Adrenal gland (tissue), 12 donors: ENCODE results near the gene PTTG2. TPM values are rescaled to one million over a fixed set of nuclear protein-coding genes. Genes with fewer than 3 reads are reported as not detected.
A peak's percentile ranks its signal among the peaks of the same experiment; 100 is the strongest.

ENCODE experiments used
- DNase-seq, 7 donors: peaks; one replicate each; pipeline ENCODE4 v3.0.0-alpha.2; 2019 to 2020
- H3K27ac ChIP-seq, 5 donors: fragments of 200-600 bp; sonication (generic) in 4 of 5; 1 replicate in 3 of 5; 2 replicates in 2 of 5; pipeline versions ENCODE4 v1.5.1 to v1.8.0; 2016 to 2020; ENCODE audit warnings: mild to moderate bottlenecking in 1 of 5
- H3K27me3 ChIP-seq: fragments of 200-600 bp; 2 replicates; pipeline ENCODE4 v1.8.0; 2021
- H3K36me3 ChIP-seq, 2 donors: fragments of 200-600 bp; replicated peaks in 1 of 2; 1 replicate in 1 of 2; 2 replicates in 1 of 2; pipeline versions ENCODE4 v1.5.1 to v1.8.0; 2018 to 2022
- H3K4me1 ChIP-seq, 2 donors: fragments of 200-600 bp; replicated peaks in 1 of 2; 1 replicate in 1 of 2; 2 replicates in 1 of 2; pipeline versions ENCODE4 v1.5.1 to v1.8.0; 2018 to 2021
- H3K4me3 ChIP-seq, 4 donors: fragments of 200-600 bp; sonication (generic) in 3 of 4; one replicate each; pipeline ENCODE4 v1.5.1; 2016 to 2018
- H3K9me3 ChIP-seq, 3 donors: fragments of 200-600 bp; sonication (generic) in 1 of 3; replicated peaks in 1 of 3; 1 replicate in 2 of 3; 2 replicates in 1 of 3; pipeline versions ENCODE4 v1.5.1 to v1.8.0; 2016 to 2021
- CTCF ChIP-seq, 6 experiments: fragments of 450-650 bp in 4 of 6; fragments of 200-600 bp in 2 of 6; sonication (generic) in 1 of 6; IDR thresholded peaks; 1 replicate in 5 of 6; 2 replicates in 1 of 6; pipeline versions ENCODE4 v1.5.1 to v1.8.0; 2016 to 2021; ENCODE audit warnings: antibody characterized with exemption in 6 of 6, mild to moderate bottlenecking in 2 of 6, moderate library complexity in 1 of 6
- POLR2A ChIP-seq, 2 donors: fragments of 450-650 bp; IDR thresholded peaks; one replicate each; pipeline ENCODE4 v1.6.1; 2017; ENCODE audit warnings: antibody characterized with exemption in 2 of 2, mild to moderate bottlenecking in 2 of 2, moderate library complexity in 1 of 2
- WGBS, 4 donors: extraction: QIAGEN DNeasy Blood & Tissue Kit in 2 of 4; methylation state at CpG; one replicate each; pipeline versions ENCODE4 v1.1.5 to v1.1.7; 2013 to 2017; 5-methylcytosine and 5-hydroxymethylcytosine counted together
- intact Hi-C, 2 donors: fragments of 100-400 bp; cut with DNase I; formaldehyde crosslinking; loops; one replicate each; pipeline versions ENCODE4 v1.14.1 to v1.15.0; 2022 to 2023
- polyA plus RNA-seq, 3 donors: library from polyadenylated mRNA; stranded (reverse); fragments of 200-250 nt in 2 of 3; fragments of 350-450 nt in 1 of 3; fragmentation: Illumina TruSeq in 1 of 3; extraction: RNeasy Lipid Tissue Mini Kit (QIAGEN cat#74804) in 1 of 3; gene quantifications; one replicate each; pipeline ENCODE4 v1.2.3, GENCODE V29; 2013 to 2014
- total RNA-seq, 9 donors: library from RNA; depleted of rRNA in 4 of 9; stranded (reverse); fragments of >200 nt in 4 of 9; fragments of 120-200 nt in 1 of 9; fragmentation: NEBNext Ultra II Directional in 1 of 9; extraction: Animal tissue kit (Norgen Biotek cat#: 25700) in 1 of 9; gene quantifications; one replicate each; pipeline versions ENCODE4 v1.1.0 to v1.2.4, GENCODE V29; 2013 to 2023
- donor health status: healthy with polysubstance abuse.
- donor health status: Bipolar disorder and iron deficiency.
- donor health status: DM: yes; HTN: yes; CAD: no.
- donor health status: DM: no; HTN: no; CAD: no.
- donor health status: DM: no; HTN: no; CAD: no.
- donor health status: DM: yes; HTN: yes; CAD: no.

PTTG2 gene
- total and polyA plus RNA-seq, 12 donors, result 0.13 to 1.2 (median 0.32) TPM; not detected in 7

- TF ChIP-seq POLR2A (IDR thresholded peaks at IDR 0.05) (no peak), CTCF (IDR thresholded peaks at IDR 0.05) (no peak)
- H3K4me3 ChIP-seq, result no peak overlapping the region
- WGBS, 4 donors, result 86 to 92% (median 89%) methylated on average over 5 of the region's 5 CpGs
- H3K9me3 ChIP-seq, result no peaks in the 10 kb centered on the region
- H3K4me1 ChIP-seq, result no peaks in the 10 kb centered on the region
- no peaks in the 10 kb centered on the region for H3K36me3 ChIP-seq
- intact Hi-C loops, result no loop called here
- H3K27ac ChIP-seq, result no peak overlapping the region
- no peak for DNase-seq
- no peaks in the 10 kb centered on the region for H3K27me3 ChIP-seq
These were observed 28.5 kb downstream of the PTTG2 start for GRCh38 chr4:37988670-37989069.

- no peaks in the 10 kb centered on the region for H3K9me3 ChIP-seq
- H3K27ac ChIP-seq, result peak overlapping the region in 2 of 5 donors; percentile 48 to 53
- 65 to 75% (median 71%) methylated on average over 8 of the region's 8 CpGs for WGBS, 4 donors
- H3K36me3 ChIP-seq, result no peaks in the 10 kb centered on the region
- TF ChIP-seq POLR2A (IDR thresholded peaks at IDR 0.05) (no peak), CTCF (IDR thresholded peaks at IDR 0.05) (no peak)
- no peak overlapping the region for H3K4me3 ChIP-seq
- intact Hi-C loops, result no loop called here
- DNase-seq, result no peak
- H3K27me3 ChIP-seq, result no peaks in the 10 kb centered on the region
- peaks cover 0 to 4% of the 10 kb centered on the region in 2 donors for H3K4me1 ChIP-seq
These were observed 29.4 kb downstream of the PTTG2 start for GRCh38 chr4:37989398-37990260.

- Histone ChIP-seq H3K27me3 (no peaks in the 10 kb centered on the region), H3K9me3 (no peaks in the 10 kb centered on the region), H3K4me1 (peaks cover 0 to 9% of the 10 kb centered on the region in 2 donors), H3K27ac (peak overlapping the region in 2 of 5 donors; percentile 23 to 32), H3K36me3 (no peaks in the 10 kb centered on the region), H3K4me3 (no peak overlapping the region)
- TF ChIP-seq CTCF (IDR thresholded peaks at IDR 0.05), result no peak
- no peak for TF ChIP-seq POLR2A (IDR thresholded peaks at IDR 0.05)
- WGBS, 4 donors, result 86 to 91% (median 90%) methylated on average over 5 of the region's 5 CpGs
- intact Hi-C loops, result no loop called here
- no peak for DNase-seq
These were observed 30.6 kb downstream of the PTTG2 start for GRCh38 chr4:37990731-37991245.

- no peak overlapping the region for H3K4me3 ChIP-seq
- H3K9me3 ChIP-seq, result no peaks in the 10 kb centered on the region
- intact Hi-C loops, result no loop called here
- H3K27ac ChIP-seq, result no peak overlapping the region
- H3K27me3 ChIP-seq, result no peaks in the 10 kb centered on the region
- H3K36me3 ChIP-seq, result no peaks in the 10 kb centered on the region
- no peak for TF ChIP-seq CTCF (IDR thresholded peaks at IDR 0.05)
- TF ChIP-seq POLR2A (IDR thresholded peaks at IDR 0.05), result no peak
- no peak for DNase-seq
- H3K4me1 ChIP-seq, result peaks cover 0 to 9% of the 10 kb centered on the region in 2 donors
- 93 to 95% (median 93%) methylated on average over 8 of the region's 8 CpGs for WGBS, 4 donors
These were observed 31.6 kb downstream of the PTTG2 start for GRCh38 chr4:37991623-37992410.
